Measurements from ENCODE around the gene RNF220.

- TF ChIP-seq EZH2 (IDR thresholded peaks at IDR 0.05; ENCODE audit: low read length) (no peak), CTCF (optimal IDR thresholded peaks at IDR 0.05 in 1 of 3, IDR thresholded peaks at IDR 0.05 in 1 of 3, conservative IDR thresholded peaks at IDR 0.05 in 1 of 3; ENCODE audit: extremely low read depth in 1 of 3, insufficient read depth in 2 of 3, low read length in 3 of 3) (no peak)
These were observed 154.3 kb downstream of the RNF220 start for GRCh38 chr1:44559330-44559729.
